Spleen (tissue), 7 donors: ENCODE data around the gene KCNJ6.

Experiments used
- CTCF ChIP-seq, 11 experiments: fragments of 200-600 bp in 7 of 11; fragments of 450-650 bp in 4 of 11; sonication (generic) in 4 of 11; IDR thresholded peaks in 8 of 11; conservative IDR thresholded peaks in 3 of 11; 1 replicate in 7 of 11; 2 replicates in 4 of 11; pipeline versions ENCODE4 v1.4.0 to v1.8.0; 2016 to 2021; ENCODE audit warnings: antibody characterized with exemption in 11 of 11, inconsistent platforms in 4 of 11, mild to moderate bottlenecking in 1 of 11
- POLR2A ChIP-seq, 3 donors: fragments of 450-650 bp; IDR thresholded peaks; one replicate each; pipeline ENCODE4 v1.5.1; 2017; ENCODE audit warnings: antibody characterized with exemption in 3 of 3, mild to moderate bottlenecking in 1 of 3
- donor health status: DM: no; HTN: no; CAD: no; lungs with moderate emphysema.
- donor health status: DM: no; HTN: no; CAD: no.
- donor health status: DM: no; HTN: no; CAD: no.

- TF ChIP-seq CTCF (IDR thresholded peaks at IDR 0.05 in 8 of 11, conservative IDR thresholded peaks at IDR 0.05 in 3 of 11), result no peak
- no peak for TF ChIP-seq POLR2A (IDR thresholded peaks at IDR 0.05)
These were observed 288.7 kb downstream of the KCNJ6 start for GRCh38 chr21:37627561-37627960.
